ENCODE results near the gene PPP1R12C.
"Not testable (repeated sequence)": the region's sequence is repeated elsewhere in the genome, so short reads cannot be mapped to it uniquely, and the experiment has no call there.

Gene PPP1R12C

DNA sequence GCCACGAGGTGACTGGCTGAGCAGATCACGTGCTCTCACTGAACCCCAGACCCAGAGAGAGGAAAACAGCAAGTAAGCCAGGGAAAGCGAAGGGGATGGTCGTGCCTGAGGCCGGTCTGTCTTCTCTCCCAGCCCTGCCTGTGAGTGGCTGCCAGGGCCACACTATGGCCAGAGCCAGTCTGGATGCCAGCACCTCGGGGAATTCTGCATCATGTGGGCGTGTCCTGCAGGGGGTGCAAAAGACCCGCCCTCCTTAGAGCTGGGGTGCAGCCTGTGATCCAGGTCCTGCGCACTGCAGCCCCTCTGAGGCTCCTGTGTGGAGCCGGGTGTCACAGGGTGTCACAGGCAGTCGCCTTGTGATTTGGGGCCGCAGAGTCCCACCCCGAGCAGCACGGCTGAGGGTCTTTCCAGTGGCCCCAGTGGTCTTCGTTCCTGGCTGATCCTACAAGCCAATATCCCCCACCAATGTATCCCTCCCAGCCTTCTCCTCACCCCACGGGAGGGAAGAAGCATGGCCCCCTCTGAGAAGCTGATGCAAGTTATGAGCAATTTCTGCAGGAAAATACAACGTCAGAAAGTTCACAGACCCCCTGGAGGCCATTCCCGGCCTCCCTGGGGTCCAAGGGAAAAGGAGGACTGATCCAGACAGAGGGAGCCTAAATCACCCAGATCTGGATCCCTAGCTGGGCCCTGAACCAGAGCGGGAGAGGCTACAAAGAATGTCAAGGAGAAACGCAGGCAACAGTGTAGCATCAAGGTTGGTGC lies 7.7 kb downstream of the PPP1R12C start:
- DNase-seq: no peak

DNA sequence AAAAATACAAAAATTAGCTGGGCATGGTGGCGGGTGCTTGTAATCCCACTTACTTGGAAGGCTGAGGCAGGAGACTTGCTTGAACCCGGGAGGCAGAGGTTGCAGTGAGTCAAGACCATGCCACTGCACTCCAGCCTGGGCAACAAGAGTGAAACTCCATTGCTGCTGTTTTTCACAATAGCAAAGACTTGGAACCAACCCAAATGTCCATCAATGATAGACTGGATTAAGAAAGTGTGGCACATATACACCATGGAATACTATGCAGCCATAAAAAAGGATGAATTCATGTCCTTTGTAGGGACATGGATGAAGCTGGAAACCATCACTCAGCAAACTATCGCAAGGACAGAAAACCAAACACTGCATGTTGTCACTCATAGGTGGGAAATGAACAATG lies 10.2 kb downstream of the PPP1R12C start:
- not testable (repeated sequence) for DNase-seq

- DNase-seq: no peak
Measured at GRCh38 chr19:55106591-55106990, 10.8 kb downstream of the PPP1R12C start.

- no peak for DNase-seq
Measured at GRCh38 chr19:55105237-55105636, 12.2 kb downstream of the PPP1R12C start.

DNA sequence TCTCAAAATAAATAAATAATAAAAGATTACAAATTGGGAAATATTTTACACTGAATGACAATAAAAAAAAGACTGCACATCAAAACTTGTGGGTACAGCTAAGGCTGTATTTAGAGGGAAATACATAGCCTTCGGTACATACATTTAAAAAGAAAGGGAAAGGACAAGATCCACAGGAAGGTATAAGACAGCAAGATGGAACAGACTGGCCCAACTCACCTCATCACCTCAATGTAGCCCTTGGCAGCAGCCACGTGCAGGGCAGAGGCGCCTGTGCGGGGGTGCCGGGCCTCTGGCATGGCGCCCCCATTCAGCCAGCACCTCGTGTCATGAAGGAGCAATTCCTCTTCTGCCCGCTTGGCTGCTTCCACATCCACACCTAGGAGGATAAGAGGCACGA lies 14.2 kb downstream of the PPP1R12C start:
- no peak for DNase-seq

GRCh38 chr19:55101261-55101660 lies 16.2 kb downstream of the PPP1R12C start:
- DNase-seq: no peak

GRCh38 chr19:55099557-55100506 lies 17.6 kb downstream of the PPP1R12C start:
- DNase-seq: no peak

- DNase-seq: no peak
Measured at GRCh38 chr19:55098716-55099556, 18.5 kb downstream of the PPP1R12C start.

DNA sequence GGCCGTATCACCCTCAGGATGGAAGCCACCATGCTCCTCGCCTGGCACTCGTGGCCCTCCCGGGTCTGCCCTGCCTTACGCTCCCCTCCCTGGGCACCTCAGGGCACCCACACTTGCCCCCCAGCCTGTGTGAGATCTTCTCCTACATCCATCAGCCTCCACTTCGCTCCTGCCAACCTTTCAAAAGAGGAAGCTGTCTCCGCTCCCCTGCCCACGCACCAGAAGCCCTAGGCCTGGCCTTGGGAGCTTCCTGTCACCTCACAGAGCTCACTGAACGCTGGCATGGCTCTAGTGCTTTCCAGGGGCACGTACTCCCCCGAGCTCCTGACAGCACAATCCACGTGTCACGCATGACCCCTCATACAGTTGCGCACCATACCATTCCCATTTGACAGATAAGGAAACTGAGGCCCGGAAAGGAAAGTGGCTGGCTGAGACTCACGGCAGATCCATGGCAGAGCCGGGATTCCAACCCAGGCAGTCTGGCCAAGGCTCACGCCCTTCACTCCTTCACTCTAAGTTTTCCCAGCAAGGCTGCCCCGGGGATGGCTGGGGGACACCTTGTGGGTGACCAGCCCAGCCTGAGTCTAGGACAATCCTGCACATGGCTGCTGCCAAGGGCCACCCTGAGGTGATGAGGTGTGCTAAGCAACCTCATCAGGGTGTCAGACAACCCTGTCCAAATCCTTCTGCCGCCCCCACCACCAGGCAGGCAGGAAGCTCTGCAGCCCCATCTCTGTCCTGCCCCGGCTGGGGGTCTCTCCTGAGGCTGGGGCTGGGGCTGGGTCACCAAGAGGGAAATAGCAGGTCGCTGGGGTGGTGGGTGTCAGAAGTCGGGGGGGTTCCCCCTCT lies 19.3 kb downstream of the PPP1R12C start:
- no peak for DNase-seq

DNA sequence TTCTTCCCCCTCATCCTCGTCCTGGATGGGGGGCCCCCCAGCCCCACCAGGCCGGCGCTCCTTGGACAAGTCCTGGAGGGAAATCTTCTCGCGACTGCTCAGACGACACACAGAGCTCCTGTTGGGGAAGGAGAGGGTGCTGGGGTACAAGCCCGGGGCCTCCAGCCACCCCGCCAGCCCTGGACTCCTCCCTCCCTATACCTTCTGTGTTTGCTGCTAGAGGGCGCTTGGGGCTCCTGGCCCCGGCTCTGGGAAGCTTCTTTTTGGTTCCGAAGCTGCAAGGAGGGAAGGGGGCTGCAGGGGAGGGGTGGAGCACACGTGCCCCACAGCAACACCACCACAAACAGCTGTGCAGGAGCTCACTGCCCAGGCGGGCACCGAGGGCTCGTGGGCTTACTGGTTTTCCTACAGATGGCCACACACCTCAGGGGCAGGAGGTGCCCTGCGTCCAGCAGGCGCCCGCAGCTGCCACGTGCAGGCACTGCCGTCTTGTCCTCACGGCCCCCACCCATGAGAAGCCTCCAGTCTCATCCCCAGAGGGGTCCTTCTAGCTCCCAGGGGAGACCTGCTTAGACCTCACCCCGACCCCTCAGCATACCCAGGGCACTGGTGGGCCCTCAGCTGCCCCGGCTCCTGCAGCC lies 21.3 kb downstream of the PPP1R12C start:
- no peak for DNase-seq

DNA sequence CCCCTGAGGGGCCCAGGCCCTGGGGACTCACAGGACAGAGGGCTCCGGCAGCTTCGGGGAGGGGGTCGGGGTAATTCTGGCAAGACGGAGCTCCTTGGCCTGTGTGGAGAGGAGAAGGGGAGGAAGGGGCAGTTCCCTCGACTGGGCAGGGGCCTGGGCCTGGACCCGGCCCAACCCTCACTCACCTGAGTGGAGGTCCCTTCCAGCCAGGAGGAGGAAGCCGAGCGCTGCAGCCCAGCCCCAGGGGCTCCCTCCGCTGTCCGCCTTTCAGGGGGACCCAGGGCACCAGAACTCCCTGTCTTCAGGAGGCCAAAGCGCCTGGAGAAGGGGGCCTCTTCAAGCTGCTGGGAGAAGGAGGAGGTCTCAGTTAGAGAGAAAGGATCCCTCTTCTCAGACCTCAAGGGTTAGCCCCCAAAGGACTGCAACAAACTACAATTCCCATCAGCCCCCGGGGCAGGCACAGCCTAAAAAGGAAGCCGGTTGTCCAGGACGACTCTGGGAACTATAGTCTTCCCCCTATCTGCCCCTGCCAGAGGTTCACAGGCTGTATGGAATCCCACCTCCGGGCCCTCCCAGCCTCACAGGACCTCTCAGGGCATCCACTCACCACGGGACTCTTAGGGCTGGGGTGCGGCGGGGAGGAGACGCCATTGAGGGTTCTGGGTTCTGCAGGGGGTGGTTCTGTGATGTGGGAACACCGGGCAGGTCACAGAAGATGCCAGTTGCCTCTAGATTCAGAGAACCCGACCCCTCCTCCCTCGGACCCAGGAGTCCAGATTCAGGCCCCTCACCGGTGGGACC lies 22.0 kb downstream of the PPP1R12C start:
- DNase-seq: no peak

DNA sequence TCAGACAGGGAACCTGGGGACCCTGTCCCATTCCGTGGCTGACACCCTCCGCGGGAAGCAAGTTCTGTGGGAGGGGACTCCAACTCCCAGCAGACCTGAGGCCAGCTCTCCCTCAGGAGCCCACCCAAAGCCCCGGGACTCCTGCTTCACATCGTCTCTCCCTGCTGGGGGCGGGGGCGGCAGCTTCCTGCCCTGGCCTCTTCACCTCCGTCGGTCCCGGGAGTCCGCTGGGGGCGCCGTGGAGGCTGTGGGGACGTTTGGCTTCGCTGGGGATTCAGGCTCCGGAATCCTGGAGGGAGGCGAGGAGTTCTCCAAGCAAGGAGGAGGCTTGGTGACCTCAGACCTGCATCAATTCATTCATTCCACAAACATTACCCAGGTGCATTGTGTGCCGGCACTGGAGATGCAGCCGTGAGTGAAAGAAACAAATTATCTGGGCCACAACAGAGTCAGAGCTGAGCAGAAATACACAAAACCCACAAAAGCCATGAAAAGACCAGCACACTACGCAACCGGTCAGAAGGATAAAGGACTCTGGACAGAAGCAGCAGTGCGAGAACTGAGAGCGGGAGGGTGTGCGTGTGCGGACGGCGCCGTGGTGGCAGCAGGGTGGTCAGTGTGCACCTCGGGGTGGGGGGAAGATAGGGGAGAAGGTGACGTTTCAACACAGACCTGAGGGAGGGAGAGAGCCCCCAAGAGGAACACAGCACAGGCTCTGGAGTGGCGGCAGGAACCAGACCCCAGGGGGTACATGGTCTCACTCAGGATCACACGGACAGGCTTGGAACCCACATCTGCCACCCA lies 22.8 kb downstream of the PPP1R12C start:
- DNase-seq: no peak

- DNase-seq: no peak
Measured at GRCh38 chr19:55092423-55093318, 24.8 kb downstream of the PPP1R12C start.

GRCh38 chr19:55091955-55092354 lies 25.5 kb downstream of the PPP1R12C start:
- DNase-seq: no peak

DNA sequence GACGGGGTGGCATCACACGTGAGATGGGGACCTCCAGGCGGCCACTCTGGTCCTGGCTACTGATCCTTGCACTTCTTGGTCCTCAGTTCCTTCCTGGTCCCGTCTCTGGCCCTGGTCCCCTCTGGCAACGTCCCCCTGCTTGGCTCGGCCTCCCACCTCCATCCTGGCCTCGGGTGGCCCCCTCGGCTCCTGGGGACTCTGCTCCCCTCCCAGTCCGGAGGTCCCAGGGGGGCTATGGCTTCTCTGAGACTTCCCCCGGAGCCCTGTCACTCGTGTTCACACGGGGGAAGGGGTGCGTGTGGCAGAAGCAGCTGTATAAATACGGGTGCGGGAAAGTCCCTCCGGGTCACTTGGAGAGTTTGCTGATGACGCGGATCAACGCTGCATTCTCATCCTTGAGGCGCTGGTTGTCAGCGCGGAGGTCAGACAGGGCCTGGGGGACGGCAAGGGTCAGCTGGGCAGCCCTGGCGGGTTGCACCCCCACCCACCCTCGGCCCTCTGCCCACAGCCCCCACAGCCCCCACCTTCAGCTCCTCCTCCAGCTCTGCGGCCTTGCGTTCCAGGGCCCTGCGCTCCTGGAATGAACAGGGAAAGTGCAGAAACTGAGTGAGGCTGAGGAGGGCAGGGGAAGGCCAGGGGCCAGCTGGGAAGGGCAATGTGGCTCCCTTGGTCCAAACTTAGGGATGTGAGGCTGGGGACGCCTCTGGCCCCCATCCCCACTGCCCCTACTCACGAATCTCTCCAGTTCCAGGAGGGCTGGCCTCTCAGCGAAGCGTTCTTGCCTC lies 26.1 kb downstream of the PPP1R12C start:
- no peak for DNase-seq

- no peak for DNase-seq
Measured at GRCh38 chr19:55090564-55090963, 26.9 kb downstream of the PPP1R12C start.

- no peak for DNase-seq
Measured at GRCh38 chr19:55089342-55089944, 28.0 kb downstream of the PPP1R12C start.
